ENCODE measurements around the gene DFFA.

GRCh38 chr1:10484521-10484920 lies 12.2 kb upstream of the DFFA start:
- TF ChIP-seq CTCF (IDR thresholded peaks at IDR 0.05; ENCODE audit: insufficient read depth, low read length, poor library complexity, severe bottlenecking) (no peak), EZH2phosphoT487 (conservative IDR thresholded peaks at IDR 0.05; ENCODE audit: low read length) (no peak)

Measured in SU-DHL-6 (cell line).